Brain pericyte (primary cell): ENCODE data around the gene KCNN1.
"Not testable (repeated sequence)": the region's sequence is repeated elsewhere in the genome, so short reads cannot be mapped to it uniquely, and the experiment has no call there.

Experiments
- DNase-seq: peaks from one replicate; pipeline ENCODE4 v3.0.0-alpha.2; 2012; ENCODE audit warnings: low read depth, low spot score

KCNN1 gene

DNA sequence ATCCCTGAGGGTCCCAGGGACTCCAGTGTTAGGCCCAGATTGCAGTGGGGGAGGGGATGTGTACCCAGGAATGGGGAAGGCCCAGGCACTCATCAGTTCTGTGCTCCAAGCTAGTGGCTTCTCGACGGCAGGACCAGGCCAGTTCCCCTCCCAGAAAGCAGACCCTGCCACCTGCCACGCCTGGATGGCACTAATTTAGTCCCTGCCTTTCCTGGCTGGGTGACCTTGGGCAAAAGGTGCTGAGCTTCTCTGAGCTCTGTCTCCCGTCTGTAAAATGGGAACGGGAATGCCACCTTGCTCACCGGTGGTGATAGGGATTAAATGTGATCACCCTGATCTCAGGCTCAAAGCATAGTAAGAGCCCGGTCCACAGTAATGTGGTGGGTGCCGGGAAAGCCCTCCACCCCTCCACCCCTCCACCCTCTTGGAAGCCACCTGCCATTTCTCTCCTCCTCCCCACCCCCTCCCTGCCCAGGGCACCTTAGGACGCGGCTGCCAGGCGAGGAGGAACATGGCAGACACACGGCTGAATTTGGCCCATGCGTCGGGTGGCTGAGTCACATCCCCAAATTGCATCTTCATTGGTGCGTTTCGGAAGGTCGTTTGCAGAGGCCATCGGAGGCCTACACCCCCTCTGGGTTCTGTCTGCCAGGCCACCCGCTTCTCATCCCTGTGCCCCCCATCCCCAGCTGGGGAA is 2.3 kb downstream of the KCNN1 start:
- DNase-seq = no peak

DNA sequence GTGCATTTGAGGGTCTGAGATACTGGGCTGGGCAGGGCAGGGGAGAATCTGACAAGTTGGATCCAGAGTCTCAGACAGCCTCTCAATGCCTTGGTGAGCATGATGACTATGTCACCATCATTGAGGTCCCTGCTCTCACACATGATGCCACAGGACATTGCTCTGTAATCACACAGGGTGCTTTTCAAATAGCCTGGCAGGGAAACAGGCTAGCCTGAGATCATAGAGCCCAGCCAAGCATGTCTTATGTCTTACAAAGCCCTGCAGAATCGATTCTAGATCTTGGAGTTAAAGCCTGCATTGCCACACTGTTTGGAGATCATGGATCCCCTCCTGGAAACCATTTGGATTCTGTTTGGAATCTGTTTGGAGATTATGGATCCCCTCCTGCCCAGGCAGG is 5.3 kb downstream of the KCNN1 start:
- no peak for DNase-seq

DNA sequence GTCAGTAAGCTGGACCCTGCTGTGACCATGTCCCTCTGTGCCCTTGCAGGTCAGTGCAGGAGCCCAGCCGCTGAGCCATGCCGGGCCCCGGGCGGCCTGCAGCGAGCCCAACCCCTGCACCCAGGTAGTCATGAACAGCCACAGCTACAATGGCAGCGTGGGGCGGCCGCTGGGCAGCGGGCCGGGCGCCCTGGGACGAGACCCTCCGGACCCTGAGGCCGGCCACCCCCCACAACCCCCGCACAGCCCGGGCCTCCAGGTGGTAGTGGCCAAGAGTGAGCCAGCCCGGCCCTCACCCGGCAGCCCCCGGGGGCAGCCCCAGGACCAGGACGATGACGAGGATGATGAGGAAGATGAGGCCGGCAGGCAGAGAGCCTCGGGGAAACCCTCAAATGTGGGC is 6.9 kb downstream of the KCNN1 start:
- no peak for DNase-seq

DNA sequence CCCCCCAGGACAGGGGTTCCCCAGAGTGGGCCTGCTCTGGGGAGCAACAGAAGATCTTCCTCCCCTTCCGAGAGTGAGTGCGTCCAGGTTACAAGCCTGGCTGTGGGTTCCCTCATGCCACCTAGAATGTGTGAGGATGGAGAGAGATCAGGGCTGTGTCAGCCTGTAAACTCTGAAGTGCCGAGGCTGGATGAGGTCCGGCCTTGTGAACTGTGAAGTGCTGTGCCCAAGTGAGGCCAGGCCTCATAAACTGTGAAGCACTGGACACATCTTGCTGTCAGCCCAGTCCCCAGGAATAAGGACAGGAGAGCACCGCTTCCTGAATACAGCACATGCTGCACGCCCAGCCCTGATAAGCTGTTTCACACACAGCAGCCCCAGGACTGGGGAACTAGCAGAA is 7.6 kb downstream of the KCNN1 start:
- no peak for DNase-seq

DNA sequence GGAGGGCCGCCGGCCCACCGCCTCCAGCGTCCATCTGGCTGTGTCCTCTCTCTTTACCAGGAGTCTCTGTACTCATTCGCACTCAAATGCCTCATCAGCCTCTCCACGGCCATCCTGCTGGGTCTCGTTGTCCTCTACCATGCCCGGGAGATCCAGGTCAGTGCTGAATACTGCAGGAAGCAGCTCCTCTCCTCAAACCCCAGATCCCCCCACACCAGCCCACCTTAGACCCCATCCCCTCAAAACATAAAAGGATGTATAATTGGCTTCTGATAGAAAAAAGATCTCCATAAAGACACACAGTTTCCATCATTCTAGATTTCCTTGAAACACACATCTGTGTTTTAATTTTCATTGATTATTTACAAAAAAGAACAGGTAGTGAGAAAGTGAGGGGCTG is 8.1 kb downstream of the KCNN1 start:
- no peak for DNase-seq

DNA sequence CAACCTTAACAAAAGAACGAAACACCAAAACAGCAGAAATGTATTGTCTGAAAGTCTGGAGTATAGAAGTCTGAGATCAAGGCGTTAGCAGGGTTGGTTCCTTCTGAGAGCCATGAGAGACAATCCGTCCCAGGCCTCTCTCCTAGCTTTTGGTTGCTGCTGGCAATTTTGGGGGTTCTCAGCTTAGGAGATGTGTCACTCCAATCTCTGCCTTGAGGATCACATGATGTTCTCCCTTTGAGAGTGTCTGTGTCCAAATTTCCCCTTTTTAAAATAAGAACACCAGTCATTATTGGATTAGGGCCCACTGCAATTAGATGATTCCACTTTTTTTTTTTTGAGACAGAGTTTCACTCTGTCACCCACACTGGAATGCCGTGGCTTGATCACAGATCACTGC is 10.1 kb downstream of the KCNN1 start:
- no peak for DNase-seq

DNA sequence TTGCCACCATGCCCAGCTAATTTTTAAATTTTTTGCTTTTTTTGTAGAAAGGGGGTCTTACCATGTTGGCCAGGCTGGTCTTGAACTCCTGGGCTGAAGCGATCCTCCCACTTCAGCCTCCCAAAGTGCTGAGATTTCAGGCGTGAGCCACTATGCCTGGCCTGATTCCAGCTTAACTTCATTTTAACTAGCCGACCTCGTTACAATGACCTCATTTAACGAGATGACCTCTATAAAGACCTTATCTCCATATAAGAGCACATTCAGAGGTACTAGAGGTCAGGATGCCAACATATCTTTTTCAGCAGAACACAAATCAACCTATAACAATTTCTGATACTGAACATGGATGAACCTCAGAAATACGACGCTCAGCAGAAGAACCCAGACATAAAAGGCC is 10.6 kb downstream of the KCNN1 start:
- no peak for DNase-seq

DNA sequence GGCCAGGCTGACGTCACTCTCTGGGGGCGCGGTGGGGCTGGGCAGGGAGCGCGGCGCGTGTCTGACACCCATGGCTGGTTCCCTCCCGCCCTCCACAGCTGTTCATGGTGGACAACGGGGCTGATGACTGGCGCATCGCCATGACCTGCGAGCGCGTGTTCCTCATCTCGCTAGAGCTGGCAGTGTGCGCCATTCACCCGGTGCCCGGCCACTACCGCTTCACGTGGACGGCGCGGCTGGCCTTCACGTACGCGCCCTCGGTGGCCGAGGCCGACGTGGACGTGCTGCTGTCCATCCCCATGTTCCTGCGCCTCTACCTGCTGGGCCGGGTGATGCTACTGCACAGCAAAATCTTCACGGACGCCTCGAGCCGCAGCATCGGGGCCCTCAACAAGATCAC is 14.7 kb downstream of the KCNN1 start:
- no peak for DNase-seq

DNA sequence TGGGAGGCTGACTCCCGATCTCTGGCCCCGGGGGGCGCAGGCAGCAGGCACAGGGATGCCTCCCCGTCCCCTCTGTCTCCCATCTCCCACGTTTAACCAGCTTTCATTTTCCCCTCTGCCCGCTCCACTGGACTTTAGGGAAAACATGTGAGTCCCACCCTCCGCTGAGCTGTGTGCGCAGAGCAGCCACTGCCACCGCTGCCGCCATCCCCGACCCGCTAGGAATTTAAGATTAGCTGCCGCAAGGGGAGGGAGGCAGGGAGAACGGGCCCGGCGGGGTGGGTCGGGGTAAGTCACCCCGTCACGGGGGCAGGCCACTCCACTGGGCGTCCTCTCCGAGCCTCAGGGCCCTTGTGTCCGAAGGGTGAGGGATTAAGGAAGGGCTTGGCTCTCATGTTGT is 15.5 kb downstream of the KCNN1 start:
- no peak for DNase-seq

DNA sequence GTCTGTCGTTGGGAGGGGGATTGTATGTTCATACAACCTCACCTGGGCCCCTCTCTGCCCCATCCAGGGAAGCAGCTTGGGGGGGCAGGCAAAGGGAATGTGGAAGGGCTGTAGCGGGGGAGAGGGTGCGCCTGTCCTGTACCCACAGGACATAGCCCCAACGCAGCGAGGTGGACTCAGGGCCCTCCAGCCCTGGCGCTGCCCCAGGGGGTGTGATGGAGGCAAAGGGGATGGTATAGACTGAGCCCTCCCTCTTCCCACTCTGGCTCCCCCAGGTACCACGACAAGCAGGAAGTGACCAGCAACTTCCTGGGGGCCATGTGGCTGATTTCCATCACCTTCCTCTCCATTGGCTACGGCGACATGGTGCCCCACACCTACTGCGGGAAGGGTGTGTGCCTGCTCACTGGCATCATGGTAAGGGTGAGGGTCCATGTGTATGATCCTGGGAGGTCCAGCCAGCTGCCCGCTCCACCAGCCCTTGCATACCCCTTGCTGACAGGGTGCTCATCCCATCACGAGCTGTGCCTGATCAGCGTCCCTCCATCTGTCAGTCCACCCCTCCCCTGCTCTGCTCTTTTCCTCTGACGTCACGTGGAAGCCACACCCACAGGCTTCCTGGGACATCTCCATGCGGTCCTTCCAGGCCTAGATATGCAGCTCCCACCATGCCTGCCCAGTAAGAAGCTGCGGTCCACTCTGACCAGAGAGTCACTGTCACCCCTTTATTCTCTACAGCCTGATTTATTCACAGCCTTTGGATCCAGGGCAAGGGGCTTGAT is 18.3 kb downstream of the KCNN1 start:
- DNase-seq = no peak

DNA sequence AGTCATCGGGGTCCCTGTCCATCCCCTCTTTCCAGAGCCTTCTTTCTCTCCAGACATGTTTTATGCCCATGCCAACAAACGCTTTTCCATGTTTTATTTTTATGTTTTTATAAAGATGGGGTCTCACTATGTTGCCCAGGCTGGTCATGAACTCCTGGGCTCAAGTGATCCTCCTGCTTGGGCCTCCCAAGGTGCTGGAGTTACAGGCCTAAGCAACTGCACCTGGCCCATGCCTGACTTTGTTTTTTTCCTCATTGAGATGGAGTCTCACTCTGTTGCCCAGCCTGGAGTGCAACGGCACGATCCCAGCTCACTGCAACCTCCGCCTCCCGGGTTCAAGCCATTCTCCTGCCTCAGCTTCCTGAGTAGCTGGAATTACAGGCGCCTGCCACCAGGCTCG is 19.7 kb downstream of the KCNN1 start:
- DNase-seq = not testable (repeated sequence)

DNA sequence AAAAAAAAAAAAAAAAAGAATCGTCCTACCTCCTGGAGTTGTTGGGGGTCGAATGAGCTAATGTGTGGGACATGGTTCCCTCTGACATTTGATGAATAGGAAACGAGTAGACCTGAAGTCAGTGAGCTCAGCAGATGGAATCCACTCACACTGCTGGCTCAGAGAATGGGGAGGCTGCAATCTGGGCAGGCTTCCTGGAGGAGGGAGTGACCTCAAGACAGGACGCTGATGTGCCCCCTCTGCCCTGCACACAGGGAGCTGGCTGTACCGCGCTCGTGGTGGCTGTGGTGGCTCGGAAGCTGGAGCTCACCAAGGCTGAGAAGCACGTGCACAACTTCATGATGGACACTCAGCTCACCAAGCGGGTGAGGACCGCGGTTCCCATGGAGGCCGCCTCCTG is 21.3 kb downstream of the KCNN1 start:
- no peak for DNase-seq

DNA sequence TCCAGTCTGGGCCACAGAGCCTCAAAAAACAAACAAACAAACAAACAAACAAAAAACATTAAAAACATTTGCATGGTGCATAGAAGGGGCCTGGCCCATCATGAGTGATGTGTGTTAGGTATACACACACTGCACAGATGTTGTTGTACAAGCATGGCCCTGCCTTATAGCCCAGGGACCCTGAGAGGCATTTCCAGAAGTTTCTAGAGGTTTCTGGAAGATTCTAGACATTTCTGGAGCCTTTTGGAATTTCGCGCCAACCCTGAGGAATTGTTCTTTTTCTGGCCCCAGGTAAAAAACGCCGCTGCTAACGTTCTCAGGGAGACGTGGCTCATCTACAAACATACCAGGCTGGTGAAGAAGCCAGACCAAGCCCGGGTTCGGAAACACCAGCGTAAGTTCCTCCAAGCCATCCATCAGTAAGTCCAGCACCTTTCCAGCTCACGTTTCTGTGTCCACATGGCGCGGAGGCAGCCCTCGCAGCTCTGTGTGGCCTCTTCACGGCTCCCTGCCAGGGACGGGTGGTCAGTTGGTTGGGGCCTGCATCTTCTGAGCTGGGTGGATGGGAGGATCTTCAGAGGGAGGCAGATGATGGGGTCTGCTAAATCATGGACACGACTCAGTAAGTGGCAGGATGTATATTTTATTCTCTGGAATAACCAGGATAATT is 22.7 kb downstream of the KCNN1 start:
- no peak for DNase-seq

DNA sequence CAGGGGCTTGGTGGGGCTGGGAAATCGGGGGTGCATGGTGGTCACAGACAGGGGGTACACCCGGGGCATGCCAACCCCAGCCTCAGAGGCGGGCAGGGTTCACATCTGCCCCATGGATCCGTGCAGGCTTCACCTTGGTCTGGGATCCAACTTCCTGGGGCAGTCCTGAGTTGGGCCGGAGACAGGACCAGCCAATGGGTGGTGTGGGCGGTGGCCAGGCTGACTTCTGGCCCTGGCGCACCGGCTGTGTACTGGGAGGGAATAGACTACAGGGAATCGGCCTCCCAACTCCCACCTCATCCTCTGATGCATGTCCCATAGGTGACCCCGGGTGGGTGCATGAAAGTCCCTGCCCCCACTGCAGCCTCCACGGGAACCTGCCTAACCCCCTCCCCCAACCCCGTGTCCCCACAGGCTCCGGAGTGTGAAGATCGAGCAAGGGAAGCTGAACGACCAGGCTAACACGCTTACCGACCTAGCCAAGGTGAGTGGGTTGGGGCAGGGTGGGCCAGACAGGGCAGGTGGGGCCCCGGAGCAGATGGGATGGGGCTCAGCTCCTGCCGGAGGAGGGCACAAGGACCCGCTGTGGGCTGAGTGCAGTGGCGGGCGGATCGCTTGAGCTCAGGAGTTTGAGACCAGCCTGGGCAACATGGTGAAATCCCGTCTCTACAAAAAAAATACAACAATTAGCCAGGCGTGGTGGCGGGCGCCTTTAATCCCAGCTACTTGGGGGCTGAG is 26.3 kb downstream of the KCNN1 start:
- DNase-seq = no peak

DNA sequence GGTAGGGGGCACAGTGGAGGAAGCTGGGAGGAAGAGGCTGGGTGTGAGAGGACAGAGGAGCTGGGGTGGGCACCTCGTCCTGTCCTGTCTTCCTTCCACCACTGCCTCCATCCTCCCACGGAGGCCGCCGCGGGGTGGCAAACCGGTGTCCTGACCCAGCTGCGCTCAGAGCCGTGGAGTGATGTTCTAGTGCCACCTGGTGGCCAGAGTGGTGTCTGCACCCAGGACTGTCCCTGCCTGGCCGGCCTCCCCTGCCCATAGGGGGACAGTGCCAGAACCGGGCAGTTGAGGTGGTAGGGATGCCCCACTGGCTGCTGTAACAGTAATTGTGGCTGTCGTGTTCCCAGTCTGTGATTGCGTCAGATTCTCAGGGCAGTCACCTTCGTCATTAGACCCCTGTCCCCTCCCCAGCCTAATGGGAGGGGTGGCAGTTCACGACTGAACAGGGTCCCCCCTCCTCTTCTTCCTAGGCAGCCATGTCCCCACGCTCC is 30.0 kb downstream of the KCNN1 start:
- no peak for DNase-seq

DNA sequence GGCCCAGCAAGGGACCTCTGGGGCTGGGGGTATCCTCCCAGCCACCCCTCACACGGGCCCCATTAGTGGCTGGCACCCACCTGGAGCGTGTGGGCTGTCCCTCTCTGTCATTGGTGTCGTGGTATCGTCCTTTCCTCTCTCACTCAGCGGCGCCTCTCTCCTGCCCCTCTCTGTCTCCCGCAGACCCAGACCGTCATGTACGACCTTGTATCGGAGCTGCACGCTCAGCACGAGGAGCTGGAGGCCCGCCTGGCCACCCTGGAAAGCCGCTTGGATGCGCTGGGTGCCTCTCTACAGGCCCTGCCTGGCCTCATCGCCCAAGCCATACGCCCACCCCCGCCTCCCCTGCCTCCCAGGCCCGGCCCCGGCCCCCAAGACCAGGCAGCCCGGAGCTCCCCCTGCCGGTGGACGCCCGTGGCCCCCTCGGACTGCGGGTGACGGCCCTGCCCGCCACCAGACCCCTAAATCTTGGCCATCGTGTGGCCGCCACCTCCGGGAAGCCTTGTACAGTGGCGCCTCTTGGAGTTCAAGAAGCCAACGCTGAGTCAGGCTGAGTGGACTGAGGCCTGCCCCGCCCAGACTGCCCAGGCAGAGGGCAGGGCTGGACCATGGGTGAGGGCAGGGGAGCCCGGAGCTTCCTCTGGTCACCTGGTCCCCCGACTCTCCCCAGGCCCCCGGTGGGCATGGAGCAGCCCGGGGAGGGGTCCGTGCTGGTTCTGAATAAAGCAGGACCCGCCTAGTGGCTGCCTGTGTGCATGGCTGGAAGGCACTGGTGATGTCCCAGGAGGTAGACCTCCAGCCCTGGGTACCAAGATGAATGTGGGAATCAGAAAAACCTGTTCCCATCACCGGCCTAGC is 31.3 kb downstream of the KCNN1 start:
- no peak for DNase-seq

DNA sequence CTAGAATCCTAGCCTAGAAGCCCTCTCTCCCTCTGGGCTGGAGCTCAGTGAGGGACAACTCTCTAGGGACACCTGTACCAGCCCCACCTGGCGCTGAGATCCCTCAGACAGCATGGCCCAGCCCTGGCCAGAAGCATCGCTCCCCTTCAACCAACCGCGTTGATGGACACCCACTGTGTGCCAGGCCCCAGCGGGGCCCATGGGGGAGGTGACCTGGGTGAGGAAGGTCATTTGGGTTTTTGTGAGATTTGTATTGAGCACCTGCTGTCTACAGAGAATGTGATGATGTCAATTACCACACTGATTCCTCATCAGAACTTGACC is 31.9 kb downstream of the KCNN1 start:
- no peak for DNase-seq

DNA sequence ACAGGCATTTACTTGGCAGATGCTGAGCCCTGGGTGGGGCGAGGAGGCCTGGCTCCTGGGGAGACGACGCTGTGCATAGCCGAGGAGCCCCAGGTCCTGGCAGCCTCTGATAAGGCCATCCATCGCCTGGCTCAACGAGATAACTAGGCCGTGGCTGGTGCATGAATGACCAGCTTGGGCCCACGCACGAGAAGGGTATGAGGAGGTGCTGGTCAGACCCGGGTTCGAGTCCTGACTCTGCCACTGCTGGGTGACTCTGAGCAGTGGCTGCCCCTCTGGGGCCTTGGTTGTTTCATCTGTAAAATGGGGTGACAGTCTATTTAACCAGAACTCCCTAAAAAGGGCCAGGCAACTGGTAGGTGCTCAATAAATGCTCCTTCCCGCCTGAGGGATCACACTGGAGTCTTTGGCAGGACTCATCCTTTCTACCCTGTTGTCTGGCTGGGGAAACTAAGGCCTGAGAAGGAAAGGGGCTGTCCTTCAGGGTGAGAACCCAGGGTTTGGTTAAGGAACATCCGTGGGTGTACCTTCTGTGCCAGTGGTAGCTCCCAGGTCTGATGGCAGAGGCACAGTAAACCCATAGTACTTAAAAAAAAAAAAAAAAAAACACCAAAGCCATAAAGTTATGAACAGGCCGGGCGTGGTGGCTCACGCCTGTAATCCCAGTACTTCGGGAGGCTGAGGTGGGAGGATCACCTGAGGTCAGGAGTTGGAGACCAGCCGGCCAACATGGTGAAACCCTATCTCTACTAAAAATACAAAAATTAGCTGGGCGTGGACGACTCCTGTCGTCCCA is 33.0 kb downstream of the KCNN1 start:
- no peak for DNase-seq

DNA sequence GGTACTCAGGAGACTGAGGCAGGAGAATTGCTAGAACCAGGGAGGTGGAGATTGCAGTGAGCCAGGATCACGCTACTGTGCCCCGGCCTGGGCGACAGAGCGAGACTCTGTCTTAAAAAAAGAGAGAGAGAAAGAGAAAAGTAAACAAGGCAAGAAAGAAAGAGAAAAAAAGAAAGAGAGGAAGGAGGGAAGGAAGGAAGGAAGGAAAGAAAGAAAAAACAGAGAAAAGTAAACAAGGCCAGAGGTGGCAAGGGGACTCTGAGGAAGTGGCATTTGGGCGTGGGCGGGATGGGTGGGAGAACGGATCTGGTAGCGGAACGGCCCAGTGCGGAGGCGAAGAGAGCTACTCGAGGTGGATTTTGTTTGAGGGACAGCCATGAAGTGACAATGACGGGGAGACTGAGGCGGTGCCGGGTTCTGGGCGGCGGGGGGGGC is 33.6 kb downstream of the KCNN1 start:
- DNase-seq = no peak
